Activated CD8-positive, alpha-beta memory T cell treated with anti-CD3 and anti-CD28 coated beads, Interleukin-2, amount 10 ng/mL, durations not matched to agents 7 days and 5 days (primary cell): Measurements from ENCODE around the gene MAD2L1. TPM values are rescaled to one million over a fixed set of nuclear protein-coding genes. Genes with fewer than 3 reads are reported as not detected.

Source experiments
- ATAC-seq: fragments of 150-1000 bp; cut with Tn5 transposase; one replicate; pipeline ENCODE4 v1.10.0; 2021; ENCODE audit warnings: moderate library complexity
- CTCF ChIA-PET: fragments of 350-600 bp; sonication (Branson Sonifier 250); formaldehyde crosslinking; loops from one replicate; lab custom pipeline; 2021; ENCODE audit warnings: antibody characterized with exemption; lab: Charles Lee
- DNase-seq: peaks from one replicate; pipeline ENCODE4 v3.0.0-alpha.2; 2020
- H3K27ac Mint-ChIP-seq: one replicate; pipeline ENCODE4 v1.8.0; 2021; ENCODE audit warnings: mild to moderate bottlenecking, mixed read lengths
- H3K27me3 Mint-ChIP-seq: one replicate; pipeline ENCODE4 v1.8.0; 2021; ENCODE audit warnings: mixed read lengths
- H3K36me3 Mint-ChIP-seq: one replicate; pipeline ENCODE4 v1.8.0; 2021; ENCODE audit warnings: mild to moderate bottlenecking, mixed read lengths
- H3K4me1 Mint-ChIP-seq: one replicate; pipeline ENCODE4 v1.8.0; 2021; ENCODE audit warnings: mixed read lengths
- H3K4me3 Mint-ChIP-seq: one replicate; pipeline ENCODE4 v1.8.0; 2021; ENCODE audit warnings: mild to moderate bottlenecking, moderate library complexity, mixed read lengths
- H3K9me3 Mint-ChIP-seq: one replicate; pipeline ENCODE4 v1.8.0; 2022; ENCODE audit warnings: low read depth, mixed read lengths
- total RNA-seq, 2 experiments: library from RNA; stranded (reverse); gene quantifications; one replicate each; pipeline ENCODE4 v1.2.3, GENCODE V29; 2021

The MAD2L1 gene
- total RNA-seq, 2 experiments from 2014 or later, result 66.9 to 75.4 TPM

DNA sequence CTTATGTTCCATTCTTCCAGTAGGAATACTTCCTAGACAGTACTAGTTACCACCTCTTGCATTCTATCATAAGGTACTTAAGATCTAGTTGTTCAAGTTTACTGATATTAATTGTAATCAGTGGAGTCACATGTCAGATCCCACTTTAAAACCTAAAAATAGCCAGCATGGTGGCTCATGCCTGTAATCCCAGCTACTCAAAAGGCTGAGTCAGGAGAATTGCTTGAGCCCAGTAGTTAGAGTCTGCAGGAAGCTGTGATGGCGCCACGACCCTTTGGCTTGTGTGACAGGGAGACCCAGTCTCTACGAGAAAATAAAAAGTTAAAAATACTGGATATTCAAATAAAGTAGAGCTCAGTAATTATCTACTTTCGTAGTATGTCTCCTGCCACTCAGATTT is 57.7 kb downstream of the MAD2L1 start:
- H3K4me1 Mint-ChIP-seq, result no peaks in the 10 kb centered on the region
- no peaks in the 10 kb centered on the region for H3K36me3 Mint-ChIP-seq
- DNase-seq (no peak), ATAC-seq (no peak)
- CTCF ChIA-PET, result no interaction called here
- H3K27ac Mint-ChIP-seq, result no peak overlapping the region
- peaks cover 14% of the 10 kb centered on the region for H3K27me3 Mint-ChIP-seq
- no peaks in the 10 kb centered on the region for H3K9me3 Mint-ChIP-seq
- H3K4me3 Mint-ChIP-seq, result no peak overlapping the region

- DNase-seq, result no peak
- no peak for ATAC-seq
- H3K27ac Mint-ChIP-seq, result no peak overlapping the region
- CTCF ChIA-PET, result no interaction called here
- H3K36me3 Mint-ChIP-seq, result no peaks in the 10 kb centered on the region
- peaks cover 12% of the 10 kb centered on the region for H3K27me3 Mint-ChIP-seq
- H3K4me1 Mint-ChIP-seq, result no peaks in the 10 kb centered on the region
- H3K9me3 Mint-ChIP-seq, result no peaks in the 10 kb centered on the region
- no peak overlapping the region for H3K4me3 Mint-ChIP-seq
These were observed 58.7 kb downstream of the MAD2L1 start for GRCh38 chr4:120007896-120008436.

DNA sequence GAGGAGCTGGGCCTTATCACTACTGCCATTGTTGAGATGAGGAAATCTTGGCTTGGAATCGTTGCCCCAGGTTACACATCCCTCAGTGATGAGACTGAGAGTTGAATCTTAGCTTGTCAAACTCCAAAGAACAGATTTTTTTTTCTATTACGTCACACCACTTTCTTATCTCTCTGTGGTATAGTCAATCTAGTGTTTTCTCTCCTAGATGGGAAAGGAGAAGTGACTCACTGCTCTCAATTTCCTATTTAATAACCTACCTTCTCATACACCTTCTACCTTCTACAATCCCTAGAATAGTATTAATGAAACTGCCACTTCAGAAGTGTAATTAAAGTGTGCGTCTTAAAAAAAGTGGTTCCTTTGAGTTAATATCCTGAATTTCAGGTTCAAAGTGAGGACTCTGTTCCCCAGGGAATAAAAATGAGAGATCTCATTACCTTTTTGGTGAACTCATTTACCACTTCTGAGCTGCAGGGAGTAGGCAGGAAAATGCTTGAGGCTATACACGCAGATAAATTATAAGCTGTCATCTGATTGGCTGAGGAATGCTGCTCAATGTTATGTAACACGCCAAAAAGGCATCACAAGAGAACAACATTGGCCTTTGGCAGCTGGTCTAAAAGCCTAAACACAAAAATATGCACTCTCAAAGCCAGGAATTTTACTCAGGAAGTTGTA is 59.3 kb downstream of the MAD2L1 start:
- H3K27me3 Mint-ChIP-seq, result peaks cover 12% of the 10 kb centered on the region
- CTCF ChIA-PET, result no interaction called here
- H3K9me3 Mint-ChIP-seq, result no peaks in the 10 kb centered on the region
- H3K36me3 Mint-ChIP-seq, result no peaks in the 10 kb centered on the region
- no peak for ATAC-seq
- no peak for DNase-seq
- no peaks in the 10 kb centered on the region for H3K4me1 Mint-ChIP-seq
- H3K27ac Mint-ChIP-seq, result no peak overlapping the region
- H3K4me3 Mint-ChIP-seq, result no peak overlapping the region
